ENCODE data around the gene TSC22D1. TPM values are rescaled to one million over a fixed set of nuclear protein-coding genes. Genes with fewer than 3 reads are reported as not detected.
"Not testable (repeated sequence)": the region's sequence is repeated elsewhere in the genome, so short reads cannot be mapped to it uniquely, and the experiment has no call there.

Gene TSC22D1
- total RNA-seq, 1 experiment from 2014 or later, result 37.3 TPM

DNA sequence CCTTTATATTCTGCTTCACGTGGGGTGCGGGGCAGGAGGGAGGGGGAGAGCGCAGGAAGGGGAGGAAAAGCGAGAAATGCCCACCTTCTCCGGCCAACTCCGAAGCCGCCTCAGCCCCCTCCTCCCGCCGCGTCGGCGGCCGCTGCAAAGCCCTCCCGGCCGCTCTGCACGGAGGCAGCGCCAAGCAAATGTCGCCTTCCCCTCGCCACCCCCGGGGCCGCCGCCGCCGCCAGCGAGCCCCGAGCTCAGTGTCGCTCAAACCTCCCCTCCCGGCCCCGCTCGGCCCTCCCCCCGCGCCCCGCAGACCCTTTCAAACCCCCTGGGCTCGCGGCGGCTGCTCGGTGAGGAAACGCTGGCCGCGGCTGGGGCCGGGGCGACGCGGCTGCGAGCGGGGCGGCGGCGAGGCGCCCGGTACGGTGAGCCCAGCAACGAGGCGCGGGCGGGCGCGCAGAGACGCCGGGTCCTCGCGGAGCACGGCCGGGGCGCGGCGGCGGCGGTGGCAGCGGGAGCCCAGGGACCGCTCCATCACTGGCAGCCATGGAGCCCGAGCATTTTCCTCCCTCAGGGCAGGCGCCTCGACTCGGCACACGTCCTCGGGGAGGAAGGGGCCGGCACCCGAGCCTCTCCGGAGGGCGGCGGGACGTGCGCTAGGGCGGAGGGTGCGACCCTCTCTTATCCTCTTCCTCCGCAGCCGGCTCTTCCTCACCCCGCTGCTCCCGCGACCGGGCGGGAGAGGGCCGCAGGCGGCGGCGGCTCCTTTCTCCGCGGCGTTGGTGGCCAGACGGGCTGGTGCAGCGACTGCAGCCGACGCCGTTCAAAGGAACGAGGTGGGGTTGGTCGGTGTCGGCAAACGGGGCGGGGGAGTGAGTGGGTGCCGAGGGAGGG lies 463 bp upstream of the TSC22D1 start:
- in situ Hi-C loops (cut with HindIII; ENCODE audit: low pct_unique_long_range_greater_than_20kb, low sequenced_read_pairs), result no loop called here
- peak; percentile 10 for DNase-seq (ENCODE audit: low read depth, low spot score)

DNA sequence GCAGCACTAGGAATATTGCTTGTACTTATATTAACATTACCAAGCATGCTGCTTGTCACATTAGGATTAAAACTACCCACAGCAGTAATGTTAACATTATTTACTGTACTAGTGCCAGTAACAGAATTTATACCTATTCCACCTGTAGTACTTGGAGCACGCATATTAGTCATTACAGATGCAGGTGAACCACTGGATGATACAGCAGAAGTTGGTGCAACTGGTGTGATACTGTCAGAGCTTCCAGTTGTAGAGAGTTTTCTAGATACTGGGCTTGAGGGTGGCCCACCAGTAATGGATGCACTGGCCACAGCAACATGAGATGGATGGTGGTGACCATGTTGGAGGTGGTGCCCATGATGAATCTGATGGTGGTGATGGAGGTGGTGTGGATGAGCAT lies 1.1 kb downstream of the TSC22D1 start:
- in situ Hi-C loops (cut with HindIII; ENCODE audit: low pct_unique_long_range_greater_than_20kb, low sequenced_read_pairs), result no loop called here
- no peak for DNase-seq (ENCODE audit: low read depth, low spot score)

DNA sequence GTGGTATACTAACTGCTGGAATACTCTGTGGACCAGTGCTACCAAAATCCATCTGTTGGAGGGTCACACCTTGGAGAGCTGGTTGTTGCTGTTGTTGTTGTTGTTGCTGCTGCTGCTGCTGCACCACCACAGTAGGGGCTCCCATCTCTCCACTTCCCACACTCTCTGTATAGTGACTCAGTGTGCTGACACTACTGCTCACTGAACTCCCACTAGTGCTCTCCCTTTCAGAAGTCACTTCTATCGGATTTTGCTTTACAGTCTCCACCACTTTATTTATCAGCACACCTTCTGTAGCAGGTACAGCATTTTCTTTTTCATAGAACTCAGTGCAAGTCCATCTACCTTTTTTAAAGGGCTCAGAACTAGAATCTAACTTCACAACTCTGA lies 1.7 kb downstream of the TSC22D1 start:
- in situ Hi-C loops (cut with HindIII; ENCODE audit: low pct_unique_long_range_greater_than_20kb, low sequenced_read_pairs), result no loop called here
- DNase-seq (ENCODE audit: low read depth, low spot score), result no peak

DNA sequence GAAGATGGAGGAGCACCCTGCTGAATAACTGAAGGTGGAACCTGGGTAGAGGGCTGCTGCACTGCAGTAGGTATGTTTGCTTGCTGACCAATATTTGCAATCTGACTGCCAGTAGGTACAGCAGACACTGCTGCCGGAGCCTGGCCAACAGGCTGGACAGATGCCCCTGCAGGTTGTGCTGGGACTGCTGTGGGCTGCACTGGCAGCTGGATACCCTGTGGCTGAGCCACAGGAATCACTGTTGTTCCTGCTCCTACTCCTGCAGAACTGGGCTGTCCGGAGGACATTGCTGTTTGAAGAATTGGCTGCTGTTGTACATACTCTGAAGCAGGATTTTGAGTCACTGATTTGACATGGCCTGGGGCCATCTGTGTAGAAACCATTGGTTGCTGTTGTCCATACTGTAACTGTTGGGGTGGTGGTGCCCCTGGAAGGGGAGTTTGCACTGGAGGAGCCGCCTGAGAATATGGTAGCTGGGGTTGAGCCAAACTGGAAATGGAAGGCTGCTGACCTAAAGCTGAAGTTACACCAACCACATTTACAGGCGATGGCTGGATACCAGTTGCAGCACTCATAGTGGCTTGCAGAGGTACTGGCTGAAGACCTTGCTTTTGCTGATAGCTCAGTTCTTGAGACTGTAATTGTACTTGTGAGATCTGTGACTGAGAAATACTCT lies 2.2 kb downstream of the TSC22D1 start:
- DNase-seq (ENCODE audit: low read depth, low spot score), result peak; percentile 76
- in situ Hi-C loops (cut with HindIII; ENCODE audit: low pct_unique_long_range_greater_than_20kb, low sequenced_read_pairs), result no loop called here

DNA sequence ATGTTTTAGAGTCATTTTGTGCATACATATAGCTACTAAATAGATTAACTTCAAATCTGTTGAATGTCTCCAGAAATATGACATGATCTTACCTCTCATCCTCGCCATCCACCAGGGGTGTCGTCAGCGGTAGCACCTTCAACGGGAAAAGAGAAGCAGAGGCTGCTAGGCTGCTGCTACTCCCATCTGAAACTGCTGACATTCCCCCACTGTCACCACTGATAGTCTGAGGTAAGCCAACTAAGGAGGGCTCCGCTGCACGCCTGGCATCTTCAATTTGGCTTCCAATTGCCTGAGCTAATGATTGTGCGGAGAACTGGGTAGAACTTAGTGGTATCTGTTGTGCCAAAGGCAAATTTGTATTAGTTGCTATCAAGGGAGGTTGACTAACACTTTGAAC lies 3.1 kb downstream of the TSC22D1 start:
- in situ Hi-C loops (cut with HindIII; ENCODE audit: low pct_unique_long_range_greater_than_20kb, low sequenced_read_pairs), result no loop called here
- no peak for DNase-seq (ENCODE audit: low read depth, low spot score)

DNA sequence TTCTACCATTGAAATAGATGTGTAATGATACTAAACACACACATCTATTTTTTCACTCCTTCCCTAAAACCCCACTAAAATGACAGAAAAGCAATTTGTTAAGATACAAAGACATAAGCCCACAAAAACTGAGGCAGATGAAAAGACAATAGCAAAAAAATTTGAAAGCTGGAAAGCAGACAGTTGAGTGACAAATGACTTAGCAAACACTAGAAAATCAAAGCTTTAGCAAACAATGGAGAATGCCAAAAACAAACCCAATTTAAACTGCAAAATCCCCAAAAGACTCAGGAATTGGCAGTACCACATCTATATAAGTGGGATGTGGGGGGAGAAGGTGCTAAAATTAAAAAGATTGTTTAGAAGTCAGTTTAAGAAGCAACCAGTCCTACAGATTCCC lies 9.5 kb downstream of the TSC22D1 start:
- DNase-seq (ENCODE audit: low read depth, low spot score), result no peak
- in situ Hi-C loops (cut with HindIII; ENCODE audit: low pct_unique_long_range_greater_than_20kb, low sequenced_read_pairs), result no loop called here

DNA sequence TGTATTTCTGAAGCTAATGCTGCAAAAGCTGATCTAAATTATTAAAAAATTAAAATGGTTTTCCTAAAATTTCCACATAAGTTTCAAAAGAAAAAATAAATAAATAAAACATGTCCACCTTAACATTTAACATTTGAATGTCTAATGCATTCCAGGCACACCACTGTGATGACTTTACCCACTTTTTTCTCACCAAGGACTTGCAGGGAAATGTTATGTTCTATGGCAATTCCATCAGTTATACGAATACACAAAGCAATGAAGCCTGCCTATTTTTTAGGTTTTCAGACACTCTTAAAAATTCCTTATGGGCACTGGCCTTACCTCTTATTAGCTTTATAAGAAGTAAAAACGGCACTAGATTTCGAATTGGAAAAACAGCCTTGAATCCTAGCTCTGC lies 10.2 kb downstream of the TSC22D1 start:
- in situ Hi-C loops (cut with HindIII; ENCODE audit: low pct_unique_long_range_greater_than_20kb, low sequenced_read_pairs), result no loop called here
- no peak for DNase-seq (ENCODE audit: low read depth, low spot score)

DNA sequence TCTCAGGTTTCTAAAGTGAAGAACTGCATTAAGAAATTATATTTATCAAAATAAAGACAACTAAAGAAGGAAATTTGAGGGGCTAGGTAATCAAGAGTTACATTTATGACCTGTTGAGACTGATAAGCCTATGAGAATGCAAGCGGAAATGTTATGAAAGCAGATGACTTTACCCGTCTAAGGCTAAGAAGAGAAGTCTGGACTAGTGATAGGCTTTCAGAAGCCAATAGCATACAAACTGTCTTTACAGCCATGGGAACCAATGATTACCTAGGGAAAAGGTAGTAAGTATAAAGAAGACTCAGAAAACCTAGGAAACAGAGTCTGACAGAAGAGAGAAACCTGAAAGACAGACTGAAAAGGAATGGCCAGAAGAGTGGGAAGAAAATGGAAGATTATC lies 11.2 kb downstream of the TSC22D1 start:
- DNase-seq (ENCODE audit: low read depth, low spot score), result no peak
- in situ Hi-C loops (cut with HindIII; ENCODE audit: low pct_unique_long_range_greater_than_20kb, low sequenced_read_pairs), result no loop called here

DNA sequence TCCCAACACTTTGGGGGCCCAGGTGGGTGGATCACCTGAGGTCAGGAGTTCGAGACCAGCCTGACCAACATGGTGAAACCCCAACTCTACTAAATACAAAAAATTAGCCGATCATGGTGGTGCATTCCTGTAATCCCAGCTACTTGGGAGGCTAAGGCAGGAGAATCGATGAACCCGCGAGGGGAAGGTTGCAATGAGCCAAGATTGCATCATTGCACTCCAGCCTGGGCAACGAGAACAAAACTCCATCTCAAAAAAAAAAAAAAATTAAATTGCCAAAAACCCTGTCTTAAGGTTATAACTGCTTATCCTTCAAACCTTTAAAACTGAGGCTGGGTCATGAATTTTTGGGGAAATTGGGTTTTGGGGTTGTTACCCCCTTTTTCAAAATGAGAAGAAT lies 13.3 kb downstream of the TSC22D1 start:
- DNase-seq (ENCODE audit: low read depth, low spot score); in situ Hi-C loops (cut with HindIII; ENCODE audit: low pct_unique_long_range_greater_than_20kb, low sequenced_read_pairs): not testable (repeated sequence)

DNA sequence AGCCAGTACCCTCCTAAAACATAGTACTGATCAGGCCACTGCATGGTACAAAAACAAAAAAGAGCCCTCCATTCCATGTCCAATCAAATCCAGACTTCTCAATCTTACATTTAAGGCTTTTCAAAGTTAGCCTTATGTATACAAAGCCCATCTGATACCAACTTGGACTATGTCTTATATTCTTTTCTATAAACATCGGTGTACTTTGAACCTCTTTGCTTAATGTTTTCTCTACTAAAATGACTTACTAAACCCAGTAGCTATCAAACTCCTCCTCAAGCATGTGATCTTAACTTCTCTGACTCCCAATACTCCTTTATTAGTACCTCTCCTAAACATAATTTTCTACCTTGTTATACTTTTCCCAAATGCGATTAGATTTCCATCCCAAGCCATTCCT lies 14.8 kb downstream of the TSC22D1 start:
- DNase-seq (ENCODE audit: low read depth, low spot score), result no peak
- in situ Hi-C loops (cut with HindIII; ENCODE audit: low pct_unique_long_range_greater_than_20kb, low sequenced_read_pairs), result no loop called here

DNA sequence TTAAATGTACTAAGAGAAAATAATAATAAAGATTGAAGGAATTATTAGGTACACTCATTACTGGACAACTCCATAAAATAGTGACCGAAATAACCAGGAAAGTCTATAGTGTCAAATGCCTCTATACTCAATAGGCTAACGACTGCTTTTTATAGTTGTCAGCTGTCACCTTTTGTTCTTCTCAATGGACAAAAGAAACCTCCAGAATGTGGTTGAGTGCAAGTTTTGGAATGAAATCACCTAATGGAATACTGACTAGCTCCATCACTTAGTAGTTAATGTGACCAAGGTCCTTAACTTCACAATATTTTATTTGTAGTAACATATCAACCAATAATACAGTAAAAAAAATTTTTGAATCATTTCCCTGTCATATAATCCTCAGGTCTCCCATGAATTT lies 18.1 kb downstream of the TSC22D1 start:
- DNase-seq (ENCODE audit: low read depth, low spot score), result no peak
- in situ Hi-C loops (cut with HindIII; ENCODE audit: low pct_unique_long_range_greater_than_20kb, low sequenced_read_pairs), result no loop called here

DNA sequence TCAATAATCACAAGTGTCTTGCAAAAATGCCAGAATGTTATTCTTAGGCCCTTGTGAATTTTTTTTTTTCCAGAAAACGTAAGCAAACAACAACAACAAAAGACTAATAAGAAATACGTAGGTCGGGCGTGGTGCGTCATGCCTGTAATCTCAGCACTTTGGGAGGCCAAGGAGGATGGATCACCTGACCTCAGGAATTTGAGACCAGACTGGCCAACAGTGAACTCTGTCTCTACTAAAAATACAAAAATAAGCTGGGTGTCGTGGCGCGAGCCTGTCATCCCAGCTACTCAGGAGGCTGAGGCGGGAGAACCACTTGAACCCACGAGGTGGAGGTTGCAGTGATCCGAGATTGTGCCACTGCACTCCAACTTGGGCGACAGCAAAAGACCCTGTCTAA lies 20.9 kb downstream of the TSC22D1 start:
- in situ Hi-C loops (cut with HindIII; ENCODE audit: low pct_unique_long_range_greater_than_20kb, low sequenced_read_pairs), result no loop called here
- DNase-seq (ENCODE audit: low read depth, low spot score), result no peak

DNA sequence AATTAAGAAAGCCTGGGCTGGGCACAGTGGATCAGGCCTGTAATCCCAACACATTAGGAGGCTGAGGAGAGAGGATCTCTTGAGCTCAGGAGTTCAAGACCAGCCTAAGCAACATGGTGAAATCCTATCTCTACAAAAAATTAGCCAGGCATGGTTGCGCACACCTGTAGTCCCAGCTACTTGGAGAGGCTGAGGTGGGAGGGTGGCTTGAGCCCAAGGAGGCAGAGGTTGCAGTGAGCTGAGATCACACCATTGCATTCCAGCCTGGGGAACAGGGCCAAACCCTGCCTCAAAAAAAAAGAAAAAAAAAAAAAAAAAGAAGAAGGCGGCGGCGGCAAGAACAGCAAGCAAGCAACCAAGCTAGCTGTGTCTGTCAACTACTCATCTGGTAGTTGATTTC lies 26.7 kb downstream of the TSC22D1 start:
- in situ Hi-C loops (cut with HindIII; ENCODE audit: low pct_unique_long_range_greater_than_20kb, low sequenced_read_pairs), result no loop called here

DNA sequence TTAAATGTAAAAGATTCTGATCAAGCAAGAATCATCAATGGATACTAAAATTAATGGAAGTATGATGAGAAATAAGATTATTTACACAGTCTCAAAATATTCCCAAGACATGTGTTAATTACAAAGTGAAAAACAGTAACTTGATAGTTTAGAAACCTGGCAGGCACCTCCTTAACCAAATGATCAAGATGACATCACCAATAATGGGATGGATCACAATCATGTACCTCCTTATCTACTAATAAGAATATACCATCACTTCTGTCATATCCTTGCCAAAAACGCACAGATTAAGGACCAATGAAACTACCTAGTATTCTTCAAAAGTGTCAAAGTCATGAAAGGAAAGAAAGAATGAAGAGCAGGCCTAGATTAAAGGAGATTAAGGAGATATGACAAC lies 30.0 kb downstream of the TSC22D1 start:
- DNase-seq (ENCODE audit: low read depth, low spot score), result no peak
- in situ Hi-C loops (cut with HindIII; ENCODE audit: low pct_unique_long_range_greater_than_20kb, low sequenced_read_pairs), result no loop called here

More for the DNA sequence above, 26.7 kb downstream of the TSC22D1 start:
- no peak for DNase-seq (ENCODE audit: low read depth, low spot score)

DNA sequence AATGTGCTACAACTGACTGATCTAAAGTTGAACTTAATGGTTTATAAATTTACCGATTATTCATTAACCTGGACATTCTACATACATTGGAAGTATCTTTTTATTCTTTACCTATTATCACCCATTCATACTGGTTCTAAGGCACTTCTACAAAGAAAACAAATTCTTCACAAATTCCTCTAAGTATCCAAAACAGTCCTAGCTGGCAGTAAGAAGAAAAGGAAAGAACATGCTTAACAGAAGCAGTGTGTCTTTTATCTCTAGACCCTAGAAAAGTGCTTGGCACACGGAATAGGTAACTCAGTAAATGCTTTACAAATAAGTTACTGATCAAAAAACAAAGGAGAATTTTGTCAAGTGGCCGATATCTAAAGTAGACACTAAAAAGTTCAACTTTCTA lies 32.8 kb downstream of the TSC22D1 start:
- in situ Hi-C loops (cut with HindIII; ENCODE audit: low pct_unique_long_range_greater_than_20kb, low sequenced_read_pairs), result no loop called here

DNA sequence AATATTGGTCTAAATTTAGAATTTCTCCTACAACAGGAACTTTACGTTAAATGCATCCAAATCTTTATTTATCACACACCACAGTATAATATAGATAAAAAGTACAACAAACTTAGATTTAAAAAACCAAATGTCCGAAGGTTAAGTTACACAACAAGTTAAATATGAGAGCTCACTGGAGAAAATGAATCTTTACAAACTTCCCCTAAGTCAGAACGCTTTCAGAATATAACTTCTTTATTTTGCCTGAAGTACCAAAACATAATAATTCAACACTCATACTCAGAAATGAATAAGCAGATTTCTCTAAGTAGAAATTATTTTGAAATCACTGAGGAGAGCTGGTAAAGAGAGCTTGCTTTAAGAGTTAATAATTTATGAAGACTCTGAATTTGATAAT lies 33.8 kb downstream of the TSC22D1 start:
- in situ Hi-C loops (cut with HindIII; ENCODE audit: low pct_unique_long_range_greater_than_20kb, low sequenced_read_pairs), result no loop called here
- no peak for DNase-seq (ENCODE audit: low read depth, low spot score)

More for the DNA sequence above, 32.8 kb downstream of the TSC22D1 start:
- DNase-seq (ENCODE audit: low read depth, low spot score), result no peak

DNA sequence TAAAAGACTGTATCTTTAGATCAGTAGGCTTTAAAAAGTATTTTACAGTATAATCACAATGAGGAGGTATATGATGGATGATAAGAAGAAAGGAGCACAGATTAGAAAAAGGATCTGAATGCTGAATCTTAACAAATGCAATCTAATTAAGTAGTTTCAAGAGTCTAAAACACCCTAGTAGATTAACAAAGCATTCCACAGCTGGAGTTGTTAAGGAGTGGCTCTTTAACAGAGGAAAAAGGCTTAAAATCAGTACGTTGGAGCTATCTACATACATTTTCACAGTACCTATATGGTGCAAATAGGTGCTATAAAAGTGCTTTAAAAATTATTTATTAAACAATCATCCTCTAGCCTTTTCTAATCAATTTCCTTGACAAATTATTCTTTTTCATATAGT lies 34.5 kb downstream of the TSC22D1 start:
- in situ Hi-C loops (cut with HindIII; ENCODE audit: low pct_unique_long_range_greater_than_20kb, low sequenced_read_pairs), result no loop called here
- no peak for DNase-seq (ENCODE audit: low read depth, low spot score)

DNA sequence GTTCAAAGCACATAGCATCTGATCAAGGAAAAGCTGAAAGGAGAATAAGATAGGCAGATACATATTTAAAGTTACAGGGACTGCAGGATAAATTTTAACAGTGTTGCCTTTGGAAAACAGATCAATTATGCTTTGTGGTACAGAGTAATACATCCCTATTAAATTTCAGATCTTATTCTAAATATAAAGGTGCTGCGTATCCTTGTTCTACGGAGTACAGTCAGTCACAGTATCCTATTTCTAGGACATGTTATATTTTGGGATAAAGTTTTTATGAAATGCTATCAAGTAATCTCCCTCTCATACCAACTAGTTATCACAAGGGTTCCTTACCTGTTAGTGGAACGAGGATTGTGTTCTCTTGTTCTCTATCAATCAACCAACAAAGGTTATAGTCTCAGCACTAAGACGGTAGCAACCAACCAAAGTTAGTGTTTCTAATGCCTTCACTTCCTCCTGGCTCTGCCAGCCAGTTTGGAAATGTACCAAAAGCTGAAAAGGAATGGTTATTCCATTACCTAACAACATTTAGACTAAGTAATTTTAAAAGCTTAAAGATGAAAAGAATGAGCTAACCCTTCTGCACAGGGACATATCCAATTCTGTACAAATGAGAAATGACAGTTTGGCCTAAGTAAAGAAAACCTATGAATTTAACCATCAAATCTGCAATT lies 35.2 kb downstream of the TSC22D1 start:
- DNase-seq (ENCODE audit: low read depth, low spot score), result no peak
- in situ Hi-C loops (cut with HindIII; ENCODE audit: low pct_unique_long_range_greater_than_20kb, low sequenced_read_pairs), result no loop called here

DNA sequence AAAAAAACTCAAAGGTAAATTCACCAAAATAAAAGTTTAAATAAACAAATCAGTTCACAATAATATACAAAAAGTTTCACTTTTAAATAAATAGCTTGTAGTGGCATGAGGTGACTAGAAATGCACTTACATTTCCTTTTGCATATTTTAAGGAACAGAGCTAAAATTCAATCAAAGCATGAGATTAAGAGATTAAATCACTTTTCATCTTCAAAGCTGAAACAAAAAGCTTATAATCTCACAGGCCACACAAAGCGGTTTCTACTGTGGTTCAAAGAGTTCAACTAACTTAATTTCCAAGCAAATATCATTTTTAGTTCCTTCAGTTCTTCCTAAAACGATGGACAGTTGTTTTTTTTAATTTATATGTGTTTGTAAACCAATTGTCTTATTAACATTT lies 38.9 kb downstream of the TSC22D1 start:
- in situ Hi-C loops (cut with HindIII; ENCODE audit: low pct_unique_long_range_greater_than_20kb, low sequenced_read_pairs), result no loop called here
- DNase-seq (ENCODE audit: low read depth, low spot score), result no peak
